NCI-H345 treated with DMSO at 0.1 percent for 48 hours (cell line): ENCODE measurements around the gene SLC26A11.

Source experiments
- DNase-seq: peaks from one replicate; lab custom pipeline; 2025; ENCODE audit not compliant: unreplicated experiment; lab: John Stamatoyannopoulos, UW

The SLC26A11 gene

GRCh38 chr17:80220054-80220735 lies at the start of gene SLC26A11, which contains the start of gene SGSH:
SLC26A11 (plus strand) TSS chr17:80220427; CDS start chr17:80221561, 1,134 bp downstream.
SGSH (minus strand) TSS chr17:80220333; CDS start chr17:80220313, 20 bp downstream.
- DNase-seq, result peak; percentile 46

- no peak for DNase-seq
Measured at GRCh38 chr17:80171681-80172080, 48.5 kb upstream of the SLC26A11 start.

GRCh38 chr17:80173126-80173525 lies 47.1 kb upstream of the SLC26A11 start:
- no peak for DNase-seq

- DNase-seq, result no peak
Measured at GRCh38 chr17:80173916-80174315, 46.3 kb upstream of the SLC26A11 start.

GRCh38 chr17:80176757-80177156 lies 43.5 kb upstream of the SLC26A11 start:
- DNase-seq, result no peak

GRCh38 chr17:80177986-80178595 lies 42.1 kb upstream of the SLC26A11 start:
- DNase-seq, result no peak

- DNase-seq, result no peak
Measured at GRCh38 chr17:80180192-80180591, 40.0 kb upstream of the SLC26A11 start.

GRCh38 chr17:80181431-80181830 lies 38.8 kb upstream of the SLC26A11 start:
- no peak for DNase-seq

- DNase-seq, result no peak
Measured at GRCh38 chr17:80182118-80182844, 37.9 kb upstream of the SLC26A11 start.

- no peak for DNase-seq
Measured at GRCh38 chr17:80182845-80183223, 37.4 kb upstream of the SLC26A11 start.

- no peak for DNase-seq
Measured at GRCh38 chr17:80183581-80184422, 36.4 kb upstream of the SLC26A11 start.

GRCh38 chr17:80184423-80184714 lies 35.9 kb upstream of the SLC26A11 start:
- no peak for DNase-seq

GRCh38 chr17:80185968-80186367 lies 34.3 kb upstream of the SLC26A11 start:
- DNase-seq, result no peak

- DNase-seq, result no peak
Measured at GRCh38 chr17:80187090-80187489, 33.1 kb upstream of the SLC26A11 start.

GRCh38 chr17:80187515-80187941 lies 32.7 kb upstream of the SLC26A11 start:
- DNase-seq, result no peak

GRCh38 chr17:80189611-80190010 lies 30.6 kb upstream of the SLC26A11 start:
- no peak for DNase-seq

- DNase-seq, result no peak
Measured at GRCh38 chr17:80190716-80191115, 29.5 kb upstream of the SLC26A11 start.

- no peak for DNase-seq
Measured at GRCh38 chr17:80191192-80191591, 29.0 kb upstream of the SLC26A11 start.

- no peak for DNase-seq
Measured at GRCh38 chr17:80191865-80192661, 28.2 kb upstream of the SLC26A11 start.

GRCh38 chr17:80195141-80195540 lies 25.1 kb upstream of the SLC26A11 start:
- no peak for DNase-seq
